GM21360 (cell line): Measurements from ENCODE around the gene HID1.
"Not testable (repeated sequence)": the region's sequence is repeated elsewhere in the genome, so short reads cannot be mapped to it uniquely, and the experiment has no call there.

Experiments
- ATAC-seq: cut with Tn5 transposase; IDR thresholded peaks from one replicate; pipeline ENCODE4 v1.9.1; 2021; ENCODE audit warnings: mild to moderate bottlenecking, moderate library complexity; ENCODE audit not compliant: unreplicated experiment

HID1 gene

GRCh38 chr17:74971069-74971841, 1.3 kb downstream of the HID1 start:
- no peak for ATAC-seq

DNA sequence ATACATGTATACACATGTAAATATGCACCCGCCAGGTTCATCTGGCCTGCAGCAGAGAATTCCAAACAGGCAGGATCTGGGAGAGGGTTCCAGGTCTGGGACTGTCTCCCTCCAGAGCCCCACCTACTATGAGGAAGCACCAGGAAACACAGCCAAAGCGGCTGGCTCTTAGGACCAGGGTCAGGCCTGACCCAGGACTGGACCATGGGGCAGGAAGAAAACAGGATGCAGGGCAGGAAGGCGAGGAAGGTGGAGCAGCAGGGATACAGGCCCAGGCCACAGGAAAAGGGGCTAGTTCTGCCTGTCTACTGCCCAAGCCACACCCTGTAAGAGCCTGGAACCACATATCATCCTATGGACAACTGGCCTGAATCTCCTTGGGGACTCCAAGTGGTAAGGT, 2.2 kb downstream of the HID1 start:
- no peak for ATAC-seq

GRCh38 chr17:74969501-74969900, 3.1 kb downstream of the HID1 start:
- ATAC-seq: not testable (repeated sequence)

- no peak for ATAC-seq
These were observed 4.2 kb downstream of the HID1 start for GRCh38 chr17:74968361-74968780.

GRCh38 chr17:74964988-74965622, 7.5 kb downstream of the HID1 start:
- ATAC-seq: no peak

- no peak for ATAC-seq
These were observed 8.3 kb downstream of the HID1 start for GRCh38 chr17:74964246-74964761.

- no peak for ATAC-seq
These were observed 8.9 kb downstream of the HID1 start for GRCh38 chr17:74963656-74964055.

DNA sequence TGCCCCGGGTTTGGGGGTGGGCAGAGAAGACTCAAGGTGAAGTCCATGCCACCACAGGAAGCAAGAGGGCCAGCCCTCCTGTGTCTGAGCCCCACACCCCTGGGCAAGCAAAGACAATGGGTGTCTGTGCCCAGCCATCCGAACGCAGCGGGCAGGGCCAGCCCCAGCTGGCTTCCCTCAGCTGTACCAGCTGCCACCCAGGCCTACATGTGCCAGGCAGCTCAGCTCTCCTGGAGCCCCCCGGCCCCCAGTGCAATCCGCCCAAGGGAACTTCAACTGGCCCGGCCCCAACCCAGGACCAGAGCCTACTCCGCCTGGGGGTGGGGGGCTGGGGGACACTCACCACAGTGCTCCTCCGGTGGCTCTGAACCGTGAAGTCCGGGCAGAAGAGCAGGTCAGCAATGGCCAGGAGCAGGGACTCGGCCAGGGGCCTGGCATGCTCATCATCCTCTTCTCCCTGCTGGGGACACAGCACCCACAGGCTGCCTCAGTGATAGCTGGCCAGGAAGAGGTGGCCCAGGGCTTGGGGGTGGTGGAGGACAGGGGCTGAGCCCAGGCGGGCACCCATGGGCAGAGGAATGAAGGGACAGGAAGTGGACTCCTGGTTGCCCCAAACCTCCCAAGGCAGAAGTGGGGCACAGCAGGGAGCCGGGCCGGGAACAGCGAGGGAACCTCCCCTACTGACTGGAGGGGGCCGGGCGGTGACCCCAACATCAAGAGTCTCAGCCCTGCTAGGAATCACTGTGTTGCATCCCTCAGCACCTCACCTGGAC, 9.8 kb downstream of the HID1 start:
- no peak for ATAC-seq

DNA sequence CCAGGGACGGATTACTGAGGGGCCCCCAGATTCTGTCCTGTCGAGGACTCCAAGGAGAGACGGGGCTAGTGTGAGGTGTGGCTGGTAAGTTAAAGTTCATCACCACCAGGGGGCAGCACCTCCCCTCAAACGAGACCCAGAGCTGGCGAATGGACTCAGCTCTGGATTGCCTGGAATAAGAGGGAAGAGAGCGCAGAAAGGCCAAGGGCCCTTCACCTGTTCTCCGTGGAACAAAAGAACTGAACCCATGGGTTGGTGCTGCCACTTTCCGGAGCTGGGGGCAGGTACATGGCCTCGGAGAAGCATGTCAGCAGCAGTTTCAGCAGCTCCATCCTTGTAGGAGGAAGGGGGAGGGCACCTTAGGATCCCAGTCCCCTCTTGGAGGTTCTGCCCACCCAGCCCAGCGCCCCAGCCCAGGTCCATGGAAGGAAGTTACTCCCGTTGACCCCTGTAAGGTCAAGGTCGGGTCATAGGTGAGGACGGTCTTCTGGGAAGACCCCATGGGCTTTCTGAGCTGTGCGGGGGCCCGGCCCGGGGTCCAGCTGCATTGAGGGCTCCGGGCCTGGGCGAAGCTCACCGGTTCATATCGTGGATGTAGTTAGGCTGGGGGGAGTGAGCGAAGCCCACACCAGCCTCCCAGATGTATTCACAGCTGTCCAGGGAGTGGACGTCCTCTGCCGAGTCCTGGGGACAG, 10.8 kb downstream of the HID1 start:
- ATAC-seq: no peak

- ATAC-seq: no peak
These were observed 11.8 kb downstream of the HID1 start for GRCh38 chr17:74960570-74961342.

DNA sequence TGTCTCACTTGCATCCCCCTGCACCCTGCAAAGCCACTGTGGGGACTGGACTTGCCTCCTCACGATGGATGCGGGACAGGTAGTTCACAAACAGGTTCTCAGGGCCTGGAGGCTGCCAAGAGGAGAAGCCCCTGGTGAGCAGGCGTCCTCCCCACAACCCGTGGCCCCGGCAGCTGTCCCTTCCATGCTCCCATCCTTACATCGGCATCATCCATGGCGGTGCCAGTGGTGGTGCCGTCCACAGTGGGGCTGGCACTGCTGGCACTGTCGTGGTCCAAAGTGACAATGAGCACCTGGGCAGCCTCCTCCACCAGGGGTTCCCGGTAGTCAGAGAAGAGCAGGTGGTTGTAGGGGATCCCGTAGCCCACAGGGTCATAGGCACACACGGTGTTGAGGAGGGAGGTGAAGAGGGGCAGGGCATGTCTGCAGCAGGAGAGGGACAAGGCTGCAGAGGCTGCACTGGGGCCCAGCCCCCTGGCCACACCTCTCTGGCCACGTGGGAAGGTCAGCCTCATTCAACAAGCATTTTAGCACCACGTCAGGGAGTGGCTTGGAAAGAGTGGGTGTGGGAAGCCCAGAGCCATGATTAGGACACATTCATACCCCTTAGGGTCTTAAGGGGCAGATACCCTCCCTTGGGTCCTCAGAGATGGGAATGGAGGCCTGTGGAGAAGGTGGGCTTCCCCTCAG, 12.6 kb downstream of the HID1 start:
- no peak for ATAC-seq

- ATAC-seq: no peak
These were observed 14.4 kb downstream of the HID1 start for GRCh38 chr17:74957935-74958740.

- no peak for ATAC-seq
These were observed 16.5 kb downstream of the HID1 start for GRCh38 chr17:74956093-74956492.

DNA sequence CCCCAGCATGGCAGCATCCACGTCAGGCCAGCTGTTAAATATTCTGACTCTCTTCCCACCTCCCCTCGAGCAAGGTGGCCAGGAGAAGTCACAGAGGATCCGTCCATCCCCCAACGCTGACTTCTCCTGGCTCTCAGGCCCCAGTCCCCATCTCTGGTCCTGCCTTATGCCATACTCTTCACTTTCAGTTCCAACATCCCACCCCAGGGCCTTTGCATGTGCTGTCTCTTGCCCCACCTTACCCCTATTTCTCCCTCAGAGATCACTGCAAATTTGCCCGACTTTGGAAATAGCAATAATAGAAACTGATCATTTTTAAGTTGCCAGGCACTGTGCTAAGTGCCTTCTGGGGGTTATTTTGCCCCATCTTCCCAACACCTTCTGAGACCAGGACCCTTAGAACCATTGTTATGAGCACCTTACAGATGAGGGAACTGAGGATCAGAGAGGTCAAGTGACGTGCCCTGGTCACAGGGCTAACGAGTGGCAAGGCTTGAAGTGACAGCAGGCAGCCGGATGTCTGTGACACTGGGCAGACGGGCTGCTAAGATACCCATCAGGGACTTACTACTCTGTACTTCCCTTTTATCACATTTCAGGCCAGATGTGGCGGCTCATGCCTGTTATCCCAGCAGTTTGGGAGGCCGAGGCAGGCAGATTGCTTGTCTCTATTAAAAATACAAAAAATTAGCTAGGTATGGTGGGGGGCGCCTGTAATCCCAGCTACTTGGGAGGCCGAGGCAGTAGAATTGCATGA, 17.7 kb downstream of the HID1 start:
- no peak for ATAC-seq

DNA sequence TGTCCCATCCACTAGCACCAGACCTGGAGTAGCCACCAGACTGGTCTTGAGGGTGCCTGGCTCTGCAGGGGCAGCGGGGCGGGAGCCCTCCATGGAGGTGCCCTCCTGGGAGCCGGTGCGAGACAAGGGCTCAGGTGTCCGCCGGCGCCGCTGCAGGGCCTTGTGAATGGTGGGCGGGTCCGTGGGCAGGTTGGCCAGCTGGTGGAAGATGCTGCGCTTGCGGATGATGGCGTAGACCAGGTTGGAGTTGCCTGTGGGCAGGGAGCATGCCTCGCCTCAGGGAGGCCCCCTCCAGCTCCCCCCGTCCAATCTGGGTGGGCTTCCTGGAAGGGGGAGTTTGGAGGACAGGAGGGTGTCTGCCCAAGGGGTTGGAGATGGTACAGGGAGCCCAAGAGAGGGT, 18.4 kb downstream of the HID1 start:
- ATAC-seq: no peak

GRCh38 chr17:74953134-74953687, 19.3 kb downstream of the HID1 start:
- no peak for ATAC-seq

GRCh38 chr17:74952431-74953133, 20.0 kb downstream of the HID1 start:
- ATAC-seq: no peak
